SK-N-SH treated with all-trans-retinoic acid at 6 μM for 48 hours (cell line): ENCODE measurements around the gene FRMD4B.

Experiments used
- ATAC-seq: fragments of 200-7000 bp; cut with Tn5 transposase; 3 replicates; pipeline ENCODE4 v1.9.1; 2020; ENCODE audit warnings: mild to moderate bottlenecking, moderate library complexity
- ARNTL ChIP-seq: fragments of 450-650 bp; formaldehyde crosslinking; IDR thresholded peaks from 2 replicates; pipeline ENCODE4 v1.5.0; 2020; ENCODE audit warnings: low read depth, mild to moderate bottlenecking, moderate library complexity, borderline replicate concordance
- BACH2 ChIP-seq: fragments of 250-450 bp; sonication (Bioruptor Pico); IDR thresholded peaks from 2 replicates; pipeline ENCODE4 v1.9.0; 2021; ENCODE audit warnings: mild to moderate bottlenecking, borderline replicate concordance
- CSDC2 ChIP-seq: fragments of 250-450 bp; sonication (Bioruptor Pico); IDR thresholded peaks from 2 replicates; pipeline ENCODE4 v1.5.0; 2020; ENCODE audit warnings: mild to moderate bottlenecking, moderate library complexity
- ESRRG ChIP-seq: fragments of 250-450 bp; sonication (Bioruptor Pico); IDR thresholded peaks from 2 replicates; pipeline ENCODE4 v1.6.1; 2021; ENCODE audit warnings: mild to moderate bottlenecking
- GLIS3 ChIP-seq: fragments of 250-450 bp; sonication (Bioruptor Pico); IDR thresholded peaks from 2 replicates; pipeline ENCODE4 v1.5.0; 2020; ENCODE audit warnings: mild to moderate bottlenecking, moderate library complexity
- OSR1 ChIP-seq: fragments of 250-450 bp; sonication (Bioruptor Pico); IDR thresholded peaks from 2 replicates; pipeline ENCODE4 v1.8.0; 2022; ENCODE audit warnings: moderate library complexity, mild to moderate bottlenecking, inconsistent platforms
- PATZ1 ChIP-seq: fragments of 250-450 bp; sonication (Bioruptor Pico); IDR thresholded peaks from 2 replicates; pipeline ENCODE4 v1.8.0; 2020; ENCODE audit warnings: mild to moderate bottlenecking, moderate library complexity, borderline replicate concordance
- POU6F1 ChIP-seq: fragments of 250-450 bp; sonication (Bioruptor Pico); IDR thresholded peaks from 2 replicates; pipeline ENCODE4 v1.8.0; 2021; ENCODE audit warnings: low read depth, mild to moderate bottlenecking, moderate library complexity, borderline replicate concordance
- PPARA ChIP-seq: fragments of 250-450 bp; sonication (Bioruptor Pico); IDR thresholded peaks from 2 replicates; pipeline ENCODE4 v1.5.0; 2020; ENCODE audit warnings: mild to moderate bottlenecking, borderline replicate concordance
- RARB ChIP-seq: fragments of 250-450 bp; sonication (Bioruptor Pico); IDR thresholded peaks from 2 replicates; pipeline ENCODE4 v1.8.0; 2021; ENCODE audit warnings: mild to moderate bottlenecking, moderate library complexity
- SNAI2 ChIP-seq: fragments of 250-450 bp; sonication (Bioruptor Pico); IDR thresholded peaks from 2 replicates; pipeline ENCODE4 v1.5.0; 2020; ENCODE audit warnings: mild to moderate bottlenecking, moderate library complexity
- TCF4 ChIP-seq: fragments of 250-450 bp; sonication (Bioruptor Pico); IDR thresholded peaks from 2 replicates; pipeline ENCODE4 v1.8.0; 2021; ENCODE audit warnings: mild to moderate bottlenecking, moderate library complexity, borderline replicate concordance
- TOX ChIP-seq: fragments of 250-450 bp; sonication (Bioruptor Pico); IDR thresholded peaks from 2 replicates; pipeline ENCODE4 v1.8.0; 2021; ENCODE audit warnings: mild to moderate bottlenecking, moderate library complexity, borderline replicate concordance
- ZC3H10 ChIP-seq: fragments of 250-450 bp; sonication (Bioruptor Pico); IDR thresholded peaks from 2 replicates; pipeline ENCODE4 v1.5.1; 2021; ENCODE audit warnings: mild to moderate bottlenecking, moderate library complexity
- ZFP3 ChIP-seq: fragments of 250-450 bp; sonication (Bioruptor Pico); IDR thresholded peaks from 2 replicates; pipeline ENCODE4 v1.5.0; 2020; ENCODE audit warnings: mild to moderate bottlenecking, moderate library complexity
- ZFP30 ChIP-seq: fragments of 450-650 bp; formaldehyde crosslinking; IDR thresholded peaks from 2 replicates; pipeline ENCODE4 v1.5.0; 2022; ENCODE audit warnings: mild to moderate bottlenecking, moderate library complexity
- ZNF565 ChIP-seq: fragments of 450-650 bp; formaldehyde crosslinking; conservative IDR thresholded peaks from 2 replicates; pipeline ENCODE4 v1.5.0; 2020; ENCODE audit warnings: low read depth, mild to moderate bottlenecking, moderate library complexity
- ZNF70 ChIP-seq: fragments of 450-650 bp; formaldehyde crosslinking; IDR thresholded peaks from 2 replicates; pipeline ENCODE4 v1.5.0; 2020; ENCODE audit warnings: mild to moderate bottlenecking, moderate library complexity
- ZNF8 ChIP-seq: fragments of 450-650 bp; formaldehyde crosslinking; IDR thresholded peaks from 2 replicates; pipeline ENCODE4 v1.5.0; 2020; ENCODE audit warnings: mild to moderate bottlenecking, moderate library complexity
- TF ChIP-seq, protein P1 (sequence below): fragments of 250-450 bp; sonication (Bioruptor Pico); IDR thresholded peaks from 2 replicates; pipeline ENCODE4 v1.5.1; 2021; ENCODE audit warnings: mild to moderate bottlenecking, moderate library complexity
- TF ChIP-seq, protein P2 (sequence below): fragments of 250-450 bp; sonication (Bioruptor Pico); IDR thresholded peaks from 2 replicates; pipeline ENCODE4 v1.5.1; 2020; ENCODE audit warnings: low read depth, mild to moderate bottlenecking, moderate library complexity

FRMD4B gene

DNA sequence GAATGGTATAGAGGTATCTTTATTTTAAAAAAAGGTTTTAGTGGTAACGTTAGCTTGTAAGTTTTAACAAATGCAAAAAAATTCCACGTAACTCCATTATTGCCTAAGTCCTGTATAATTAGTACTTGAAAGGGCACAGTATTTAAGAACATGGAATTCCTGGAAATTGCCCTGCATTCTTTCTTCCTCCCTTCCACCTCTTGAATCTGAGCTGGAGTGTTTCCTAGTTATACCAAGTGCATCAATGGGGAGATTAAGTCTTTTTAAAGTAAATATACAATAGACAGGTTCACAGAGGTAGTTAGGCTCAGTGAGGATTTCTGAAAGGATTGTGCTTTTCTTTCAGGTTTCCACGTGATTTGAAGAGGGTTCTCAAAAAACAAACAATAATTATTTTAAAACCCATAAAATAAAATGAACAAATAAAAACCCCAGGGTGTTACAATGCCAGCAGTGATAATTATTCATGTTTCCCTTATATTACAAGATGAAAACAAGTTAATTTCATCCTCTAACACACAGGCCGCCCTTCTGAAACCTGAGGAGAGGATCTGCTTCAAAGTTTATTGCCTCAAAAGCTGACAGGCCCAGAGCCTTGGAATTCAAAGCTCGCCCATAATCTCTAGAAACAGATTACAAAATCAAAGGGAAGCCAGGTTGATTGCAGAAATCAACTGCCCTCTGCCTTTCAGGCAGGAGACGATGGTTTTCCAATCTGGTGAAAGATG lies 134.6 kb downstream of the FRMD4B start (continued):
- TF ChIP-seq, protein P1, sequence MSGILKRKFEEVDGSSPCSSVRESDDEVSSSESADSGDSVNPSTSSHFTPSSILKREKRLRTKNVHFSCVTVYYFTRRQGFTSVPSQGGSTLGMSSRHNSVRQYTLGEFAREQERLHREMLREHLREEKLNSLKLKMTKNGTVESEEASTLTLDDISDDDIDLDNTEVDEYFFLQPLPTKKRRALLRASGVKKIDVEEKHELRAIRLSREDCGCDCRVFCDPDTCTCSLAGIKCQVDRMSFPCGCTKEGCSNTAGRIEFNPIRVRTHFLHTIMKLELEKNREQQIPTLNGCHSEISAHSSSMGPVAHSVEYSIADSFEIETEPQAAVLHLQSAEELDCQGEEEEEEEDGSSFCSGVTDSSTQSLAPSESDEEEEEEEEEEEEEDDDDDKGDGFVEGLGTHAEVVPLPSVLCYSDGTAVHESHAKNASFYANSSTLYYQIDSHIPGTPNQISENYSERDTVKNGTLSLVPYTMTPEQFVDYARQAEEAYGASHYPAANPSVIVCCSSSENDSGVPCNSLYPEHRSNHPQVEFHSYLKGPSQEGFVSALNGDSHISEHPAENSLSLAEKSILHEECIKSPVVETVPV (CRISPR knock-in tag), result no peak
- TF ChIP-seq RARB (CRISPR knock-in tag) (no peak), TCF4 (no peak), POU6F1 (no peak)

DNA sequence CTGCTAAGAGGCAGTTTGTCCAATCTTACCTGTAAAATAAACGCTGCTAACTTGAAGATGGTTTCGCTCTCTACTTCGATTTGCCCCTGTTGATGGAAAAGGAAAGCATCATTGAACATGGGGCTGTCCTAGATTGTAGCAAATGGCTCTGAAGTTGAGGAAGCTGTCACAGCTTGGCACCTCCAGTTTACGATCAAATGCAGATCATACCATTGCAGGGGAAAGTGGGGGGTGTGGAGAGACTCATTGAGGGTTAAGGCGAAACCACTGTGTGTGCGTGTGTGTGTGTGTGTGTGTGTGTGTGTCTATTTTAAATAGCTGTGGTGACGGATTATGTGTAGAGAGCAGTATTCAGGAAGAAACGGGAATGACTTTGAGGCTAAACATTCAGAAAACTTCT lies 135.9 kb downstream of the FRMD4B start:
- no peak for ATAC-seq
- TF ChIP-seq PPARA (CRISPR knock-in tag), result no peak
- TF ChIP-seq ZNF70, result no peak
- no peak for TF ChIP-seq ESRRG (CRISPR knock-in tag)
- TF ChIP-seq OSR1 (CRISPR knock-in tag), result no peak
- TF ChIP-seq ZFP30, result no peak
- no peak for TF ChIP-seq ARNTL (CRISPR knock-in tag)
- TF ChIP-seq TCF4, result no peak
- TF ChIP-seq TOX (CRISPR knock-in tag), result no peak
- TF ChIP-seq BACH2 (CRISPR knock-in tag), result no peak
- TF ChIP-seq, protein P1 (CRISPR knock-in tag), result no peak
- no peak for TF ChIP-seq ZNF565 (CRISPR knock-in tag)
- TF ChIP-seq ZNF8 (CRISPR knock-in tag), result no peak
- TF ChIP-seq ZFP3 (CRISPR knock-in tag), result no peak
- no peak for TF ChIP-seq PATZ1 (CRISPR knock-in tag)
- no peak for TF ChIP-seq GLIS3 (CRISPR knock-in tag)
- no peak for TF ChIP-seq SNAI2 (CRISPR knock-in tag)
- TF ChIP-seq, protein P2, sequence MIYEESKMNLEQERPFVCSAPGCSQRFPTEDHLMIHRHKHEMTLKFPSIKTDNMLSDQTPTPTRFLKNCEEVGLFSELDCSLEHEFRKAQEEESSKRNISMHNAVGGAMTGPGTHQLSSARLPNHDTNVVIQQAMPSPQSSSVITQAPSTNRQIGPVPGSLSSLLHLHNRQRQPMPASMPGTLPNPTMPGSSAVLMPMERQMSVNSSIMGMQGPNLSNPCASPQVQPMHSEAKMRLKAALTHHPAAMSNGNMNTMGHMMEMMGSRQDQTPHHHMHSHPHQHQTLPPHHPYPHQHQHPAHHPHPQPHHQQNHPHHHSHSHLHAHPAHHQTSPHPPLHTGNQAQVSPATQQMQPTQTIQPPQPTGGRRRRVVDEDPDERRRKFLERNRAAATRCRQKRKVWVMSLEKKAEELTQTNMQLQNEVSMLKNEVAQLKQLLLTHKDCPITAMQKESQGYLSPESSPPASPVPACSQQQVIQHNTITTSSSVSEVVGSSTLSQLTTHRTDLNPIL (CRISPR knock-in tag), result no peak
- no peak for TF ChIP-seq CSDC2 (CRISPR knock-in tag)
- no peak for TF ChIP-seq ZC3H10 (CRISPR knock-in tag)

- no peak for ATAC-seq
- TF ChIP-seq ARNTL (CRISPR knock-in tag) (no peak), PPARA (CRISPR knock-in tag) (no peak), ZNF70 (no peak), ZNF8 (CRISPR knock-in tag) (no peak), TOX (CRISPR knock-in tag) (no peak), PATZ1 (CRISPR knock-in tag) (no peak), CSDC2 (CRISPR knock-in tag) (no peak), RARB (CRISPR knock-in tag) (no peak), TCF4 (no peak), SNAI2 (CRISPR knock-in tag) (no peak), OSR1 (CRISPR knock-in tag) (no peak)
- TF ChIP-seq, protein P2 (CRISPR knock-in tag), result no peak
- TF ChIP-seq, protein P1 (CRISPR knock-in tag), result no peak
Measured at GRCh38 chr3:69249001-69249400, 136.9 kb downstream of the FRMD4B start.
